GM12878 (cell line): ENCODE results near the gene LAMB4. TPM values are rescaled to one million over a fixed set of nuclear protein-coding genes. Genes with fewer than 3 reads are reported as not detected.

Experiments
- ATAC-seq: fragments of 200-7000 bp; cut with Tn5 transposase; 3 replicates; pipeline ENCODE4 v1.9.1; 2020; ENCODE audit warnings: mild to moderate bottlenecking, moderate library complexity
- BruUV-seq: library from RNA; stranded (reverse); fragments of 400-500 nt; replicated peaks from 2 replicates; lab custom pipeline; 2021; lab: Mats Ljungman, UMichigan
- CTCF ChIA-PET: fragments of 300-600 bp; sonication (Branson Sonifier 250); formaldehyde crosslinking; extraction: SDS; loops from one replicate; lab custom pipeline; 2021; ENCODE audit warnings: inconsistent platforms; lab: Yijun Ruan, JAX
- POLR2A ChIA-PET: fragments of 350-600 bp; formaldehyde crosslinking; extraction: SDS; loops from one replicate; lab custom pipeline; 2021; ENCODE audit warnings: inconsistent platforms; lab: Charles Lee
- RAD21 ChIA-PET: fragments of 300-600 bp; sonication (Branson Sonifier 250); formaldehyde crosslinking; loops from one replicate; lab custom pipeline; 2023; ENCODE audit warnings: antibody characterized with exemption; ENCODE audit not compliant: unreplicated experiment; lab: Charles Lee
- SMC1A ChIA-PET: fragments of 300-600 bp; sonication (Branson Sonifier 250); formaldehyde crosslinking; loops from one replicate; lab custom pipeline; 2023; ENCODE audit not compliant: unreplicated experiment, uncharacterized antibody; lab: Charles Lee
- DNase-seq: peaks from one replicate; pipeline ENCODE4 v3.0.0-alpha.2; 2011; ENCODE audit warnings: low read depth, low spot score
- FAIRE-seq: peaks from 3 replicates; lab custom pipeline; 2011; peaks lifted over from hg19 to GRCh38; lab: Jason Lieb, UNC
- H2AFZ ChIP-seq: 2 replicates; pipeline ENCODE4 v1.6.0; 2011; ENCODE audit warnings: low read depth, low read length, control low read depth; ENCODE audit not compliant: control insufficient read depth
- H3K27ac ChIP-seq: 2 replicates; pipeline ENCODE4 v1.5.1; 2011; ENCODE audit warnings: control low read depth; ENCODE audit not compliant: control insufficient read depth, insufficient read depth
- H3K27me3 ChIP-seq, 2 experiments: replicated peaks in 1 of 2; 2 replicates each; pipeline versions ENCODE4 v1.6.0 to v1.6.1; 2011; ENCODE audit warnings: low read length in 1 of 2; ENCODE audit not compliant: control insufficient read depth in 2 of 2, insufficient read depth in 2 of 2
- H3K36me3 ChIP-seq, 2 experiments: 2 replicates each; pipeline ENCODE4 v1.5.1; 2011; ENCODE audit warnings: low read length in 1 of 2; ENCODE audit not compliant: control insufficient read depth in 2 of 2, insufficient read depth in 2 of 2
- H3K4me1 ChIP-seq: 2 replicates; pipeline ENCODE4 v1.6.1; 2011; ENCODE audit warnings: mild to moderate bottlenecking, low read length, moderate library complexity, mixed read lengths; ENCODE audit not compliant: control insufficient read depth, insufficient read depth
- H3K4me2 ChIP-seq: 2 replicates; pipeline ENCODE4 v1.6.0; 2011; ENCODE audit warnings: control low read depth; ENCODE audit not compliant: control insufficient read depth, insufficient read depth
- H3K4me3 ChIP-seq: fragments of 200-600 bp; sonication (generic); 2 replicates; pipeline ENCODE4 v1.5.1; 2016
- H3K79me2 ChIP-seq: 2 replicates; pipeline ENCODE4 v1.6.0; 2011; ENCODE audit warnings: low read length; ENCODE audit not compliant: control insufficient read depth, insufficient read depth
- H3K9ac ChIP-seq: 2 replicates; pipeline ENCODE4 v1.8.0; 2011; ENCODE audit warnings: low read length, control low read depth, mixed read lengths; ENCODE audit not compliant: control insufficient read depth, insufficient read depth
- H3K9me3 ChIP-seq: replicated peaks from 3 replicates; pipeline ENCODE4 v1.5.1; 2011; ENCODE audit warnings: mild to moderate bottlenecking, low read length; ENCODE audit not compliant: control insufficient read depth, insufficient read depth
- H4K20me1 ChIP-seq: 2 replicates; pipeline ENCODE4 v1.6.0; 2011; ENCODE audit not compliant: control insufficient read depth, insufficient read depth
- CBFB ChIP-seq: IDR thresholded peaks from 2 replicates; pipeline ENCODE4 v1.6.1; 2016; ENCODE audit warnings: antibody characterized with exemption, low read depth
- JUND ChIP-seq: IDR thresholded peaks from 2 replicates; pipeline ENCODE4 v1.6.1; 2012; ENCODE audit warnings: low read depth, mild to moderate bottlenecking, low read length, improper control_type of control experiment, moderate library complexity
- MEF2B ChIP-seq: fragments of 450-650 bp; IDR thresholded peaks from 2 replicates; pipeline ENCODE4 v1.6.1; 2018; ENCODE audit warnings: mild to moderate bottlenecking, moderate library complexity; ENCODE audit not compliant: partially characterized antibody, poor library complexity, severe bottlenecking
- NBN ChIP-seq: fragments of 450-650 bp; IDR thresholded peaks from 2 replicates; pipeline ENCODE4 v1.6.1; 2016
- NFIC ChIP-seq: IDR thresholded peaks from 2 replicates; pipeline ENCODE4 v1.6.1; 2012; ENCODE audit warnings: low read depth, mild to moderate bottlenecking, inconsistent platforms, low read length, moderate library complexity
- SKIL ChIP-seq: fragments of 450-650 bp; IDR thresholded peaks from 2 replicates; pipeline ENCODE4 v1.6.1; 2017; ENCODE audit warnings: mild to moderate bottlenecking, low read depth, inconsistent platforms; ENCODE audit not compliant: poor library complexity, severe bottlenecking
- YY1 ChIP-seq: IDR thresholded peaks from 2 replicates; pipeline ENCODE4 v1.6.1; 2011; ENCODE audit warnings: low read depth, mild to moderate bottlenecking, low read length
- ZNF207 ChIP-seq: fragments of 450-650 bp; IDR thresholded peaks from 2 replicates; pipeline ENCODE4 v1.6.1; 2014; ENCODE audit warnings: antibody characterized with exemption, mild to moderate bottlenecking, borderline replicate concordance
- WGBS: methylation state at CpG from one replicate; pipeline ENCODE4 v1.1.6; 2016; ENCODE audit warnings: low lambda C conversion rate; ENCODE audit not compliant: insufficient replicate concordance, insufficient coverage; ENCODE audit errors: missing lambda C conversion rate; 5-methylcytosine and 5-hydroxymethylcytosine counted together
- in situ Hi-C: fragments of 300-500 bp; cut with MboI; formaldehyde crosslinking; loops from 9 replicates; pipeline ENCODE4 v1.14.3; 2018; ENCODE audit warnings: mixed read lengths
- intact Hi-C: fragments of 100-400 bp; cut with micrococcal nuclease; formaldehyde crosslinking; loops from one replicate; pipeline ENCODE4 v1.14.2; 2022; ENCODE audit not compliant: unreplicated experiment
- polyA plus RNA-seq, 11 experiments: library from polyadenylated mRNA; depleted of rRNA in 4 of 11; unstranded in 6 of 11; stranded (reverse) in 5 of 11; fragments of >200 nt; fragmentation: Nextera tagmentation in 4 of 11; fragmentation: Illumina TruSeq in 1 of 11; extraction: Ambion mirVana in 4 of 11; extraction: Trizol in 1 of 11; gene quantifications; 1 replicate in 1 of 11; 2 replicates in 10 of 11; pipeline versions ENCODE4 v1.2.1 to v1.2.3, GENCODE V29; 2011 to 2016; ENCODE audit warnings: inconsistent platforms in 2 of 11, missing spikeins in 2 of 11, low read depth in 1 of 11
- total RNA-seq, 4 experiments: library from RNA; depleted of rRNA in 3 of 4; stranded (reverse); fragments of >200 nt in 3 of 4; fragmentation: Illumina TruSeq in 1 of 4; extraction: Trizol in 1 of 4; gene quantifications; 2 replicates each; pipeline versions ENCODE4 v1.2.1 to v1.2.3, GENCODE V29; 2013 to 2021
- TF ChIP-seq, protein P1 (sequence below): fragments of 450-650 bp; IDR thresholded peaks from 2 replicates; pipeline ENCODE4 v1.6.1; 2017; ENCODE audit warnings: low read depth, mild to moderate bottlenecking, moderate library complexity
- TF ChIP-seq, protein P2 (sequence below): fragments of 450-650 bp; IDR thresholded peaks from 2 replicates; pipeline ENCODE4 v1.6.1; 2017; ENCODE audit warnings: antibody characterized with exemption, mild to moderate bottlenecking, moderate library complexity

The LAMB4 gene
- total and polyA plus RNA-seq, 10 of the 15 experiments (the other 5 are each of a cell fraction or from before 2014, with no cell fraction given), result 0.04 to 0.06 TPM; not detected in 8

GRCh38 chr7:108009873-108010272, 120.3 kb downstream of the LAMB4 start (continued):
- TF ChIP-seq, protein P1, sequence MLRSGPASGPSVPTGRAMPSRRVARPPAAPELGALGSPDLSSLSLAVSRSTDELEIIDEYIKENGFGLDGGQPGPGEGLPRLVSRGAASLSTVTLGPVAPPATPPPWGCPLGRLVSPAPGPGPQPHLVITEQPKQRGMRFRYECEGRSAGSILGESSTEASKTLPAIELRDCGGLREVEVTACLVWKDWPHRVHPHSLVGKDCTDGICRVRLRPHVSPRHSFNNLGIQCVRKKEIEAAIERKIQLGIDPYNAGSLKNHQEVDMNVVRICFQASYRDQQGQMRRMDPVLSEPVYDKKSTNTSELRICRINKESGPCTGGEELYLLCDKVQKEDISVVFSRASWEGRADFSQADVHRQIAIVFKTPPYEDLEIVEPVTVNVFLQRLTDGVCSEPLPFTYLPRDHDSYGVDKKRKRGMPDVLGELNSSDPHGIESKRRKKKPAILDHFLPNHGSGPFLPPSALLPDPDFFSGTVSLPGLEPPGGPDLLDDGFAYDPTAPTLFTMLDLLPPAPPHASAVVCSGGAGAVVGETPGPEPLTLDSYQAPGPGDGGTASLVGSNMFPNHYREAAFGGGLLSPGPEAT, result no peak
- TF ChIP-seq NBN, result no peak

DNA sequence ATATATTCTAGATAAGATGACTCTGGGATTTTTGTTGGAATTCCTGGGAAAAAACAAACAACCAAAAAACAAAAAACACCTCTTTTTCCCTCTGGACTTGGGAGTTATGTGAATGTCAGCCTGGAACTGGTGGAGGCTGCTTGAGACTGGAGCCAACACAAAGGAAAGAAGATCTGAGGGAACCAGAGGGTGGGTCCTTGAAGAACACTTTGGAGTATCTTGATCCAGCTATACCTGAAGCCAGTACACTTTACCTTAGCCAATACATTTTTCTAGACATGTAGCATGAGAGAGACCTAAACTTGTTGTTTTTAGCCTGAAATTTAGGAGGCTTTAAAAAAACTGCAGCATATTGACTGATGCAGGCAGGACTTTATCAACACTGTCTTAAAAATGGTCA, 121.3 kb downstream of the LAMB4 start:
- Histone ChIP-seq H3K4me2 (no peak overlapping the region), H2AFZ (no peak overlapping the region), H3K9ac (no peak overlapping the region), H3K36me3 (no peaks in the 10 kb centered on the region), H3K4me3 (no peak overlapping the region), H3K27ac (no peak overlapping the region), H4K20me1 (no peaks in the 10 kb centered on the region; the same call in 1 of the 2 replicates), H3K79me2 (no peaks in the 10 kb centered on the region), H3K4me1 (no peaks in the 10 kb centered on the region), H3K9me3 (no peaks in the 10 kb centered on the region), H3K27me3 (peaks cover 6 to 11% of the 10 kb centered on the region in 2 experiments; a peak in 3 of 4 replicates)
- RAD21 ChIA-PET, result no interaction called here
- FAIRE-seq (no peak), DNase-seq (no peak), ATAC-seq (no peak)
- SMC1A ChIA-PET, result no interaction called here
- POLR2A ChIA-PET, result no interaction called here
- CTCF ChIA-PET, result no interaction called here
- no peak for TF ChIP-seq JUND
- intact Hi-C loops, result no loop called here
- in situ Hi-C loops, result no loop called here
- BruUV-seq, result no TSS peak

DNA sequence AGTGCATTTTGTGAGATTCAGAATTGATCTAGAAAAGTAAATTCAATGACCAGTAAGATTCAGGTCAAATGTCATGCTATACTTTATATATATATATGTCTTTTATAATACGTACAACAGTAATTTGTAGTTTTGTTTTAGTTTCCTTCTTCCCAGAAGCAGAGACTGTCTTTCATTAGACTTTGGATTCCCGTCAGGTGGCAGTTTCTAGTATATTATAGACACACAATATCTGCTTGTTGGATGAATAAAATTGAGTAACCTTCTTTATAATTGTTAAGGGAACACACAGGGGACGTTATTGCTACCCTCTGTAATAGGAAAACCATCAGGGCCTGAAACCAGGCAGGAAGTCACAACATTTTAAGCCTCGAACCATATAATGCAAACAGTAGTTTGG, 121.9 kb downstream of the LAMB4 start:
- H3K4me2 ChIP-seq, result no peak overlapping the region
- ChIA-PET POLR2A (no interaction called here), RAD21 (no interaction called here), CTCF (no interaction called here), SMC1A (no interaction called here)
- no peak for DNase-seq
- intact Hi-C loops (no loop called here), in situ Hi-C loops (no loop called here)
- BruUV-seq, result no TSS peak
- no peaks in the 10 kb centered on the region for H3K79me2 ChIP-seq
- no peaks in the 10 kb centered on the region for H3K36me3 ChIP-seq
- no peak for ATAC-seq
- no peaks in the 10 kb centered on the region for H3K4me1 ChIP-seq
- H3K27ac ChIP-seq, result no peak overlapping the region
- no peak for FAIRE-seq
- no peak overlapping the region for H3K9ac ChIP-seq
- no peak overlapping the region for H3K4me3 ChIP-seq
- H3K9me3 ChIP-seq, result no peaks in the 10 kb centered on the region
- WGBS, result 21% methylated on average over 4 of the region's 4 CpGs
- H3K27me3 ChIP-seq, result peaks cover 6 to 11% of the 10 kb centered on the region in 2 experiments; a peak in 3 of 4 replicates
- H4K20me1 ChIP-seq, result no peaks in the 10 kb centered on the region; the same call in 1 of the 2 replicates
- no peak overlapping the region for H2AFZ ChIP-seq
- TF ChIP-seq, protein P2, sequence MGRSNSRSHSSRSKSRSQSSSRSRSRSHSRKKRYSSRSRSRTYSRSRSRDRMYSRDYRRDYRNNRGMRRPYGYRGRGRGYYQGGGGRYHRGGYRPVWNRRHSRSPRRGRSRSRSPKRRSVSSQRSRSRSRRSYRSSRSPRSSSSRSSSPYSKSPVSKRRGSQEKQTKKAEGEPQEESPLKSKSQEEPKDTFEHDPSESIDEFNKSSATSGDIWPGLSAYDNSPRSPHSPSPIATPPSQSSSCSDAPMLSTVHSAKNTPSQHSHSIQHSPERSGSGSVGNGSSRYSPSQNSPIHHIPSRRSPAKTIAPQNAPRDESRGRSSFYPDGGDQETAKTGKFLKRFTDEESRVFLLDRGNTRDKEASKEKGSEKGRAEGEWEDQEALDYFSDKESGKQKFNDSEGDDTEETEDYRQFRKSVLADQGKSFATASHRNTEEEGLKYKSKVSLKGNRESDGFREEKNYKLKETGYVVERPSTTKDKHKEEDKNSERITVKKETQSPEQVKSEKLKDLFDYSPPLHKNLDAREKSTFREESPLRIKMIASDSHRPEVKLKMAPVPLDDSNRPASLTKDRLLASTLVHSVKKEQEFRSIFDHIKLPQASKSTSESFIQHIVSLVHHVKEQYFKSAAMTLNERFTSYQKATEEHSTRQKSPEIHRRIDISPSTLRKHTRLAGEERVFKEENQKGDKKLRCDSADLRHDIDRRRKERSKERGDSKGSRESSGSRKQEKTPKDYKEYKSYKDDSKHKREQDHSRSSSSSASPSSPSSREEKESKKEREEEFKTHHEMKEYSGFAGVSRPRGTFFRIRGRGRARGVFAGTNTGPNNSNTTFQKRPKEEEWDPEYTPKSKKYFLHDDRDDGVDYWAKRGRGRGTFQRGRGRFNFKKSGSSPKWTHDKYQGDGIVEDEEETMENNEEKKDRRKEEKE, result no peak
- TF ChIP-seq YY1 (no peak), SKIL (no peak), MEF2B (no peak), CBFB (no peak), NFIC (no peak), ZNF207 (no peak)
